GM12801 (cell line): Measurements from ENCODE around the gene ADGRF3.

Source experiments
- CTCF ChIP-seq: IDR thresholded peaks from one replicate; pipeline ENCODE4 v1.5.1; 2011; ENCODE audit warnings: control low read depth; ENCODE audit not compliant: insufficient read length; ENCODE audit errors: extremely low read depth

Gene ADGRF3

GRCh38 chr2:26356771-26357170, 10.2 kb upstream of the ADGRF3 start:
- no peak for TF ChIP-seq CTCF

- TF ChIP-seq CTCF = no peak
Observed at GRCh38 chr2:26356111-26356510, 9.5 kb upstream of the ADGRF3 start.

- TF ChIP-seq CTCF = no peak
Observed at GRCh38 chr2:26355038-26355995, 8.7 kb upstream of the ADGRF3 start.

GRCh38 chr2:26352892-26353291, 6.3 kb upstream of the ADGRF3 start:
- no peak for TF ChIP-seq CTCF

- TF ChIP-seq CTCF = no peak
Observed at GRCh38 chr2:26351375-26352090, 4.9 kb upstream of the ADGRF3 start.

- no peak for TF ChIP-seq CTCF
Observed at GRCh38 chr2:26349690-26350089, 3.1 kb upstream of the ADGRF3 start.

GRCh38 chr2:26347286-26347865, 787 bp upstream of the ADGRF3 start:
- TF ChIP-seq CTCF = no peak
